ENCODE measurements around the gene ATP6V1F.

GRCh38 chr7:128883622-128884448 lies 21.2 kb downstream of the ATP6V1F start:
- TF ChIP-seq GATA2 (IDR thresholded peaks at IDR 0.05; ENCODE audit: low read depth, low read length): no peak
- no peak for TF ChIP-seq GATA3 (IDR thresholded peaks at IDR 0.05; ENCODE audit: low read depth, low read length)

Measured in SH-SY5Y (cell line).